GM21786 (cell line): Measurements from ENCODE around the gene VAPB.

ENCODE experiments used
- ATAC-seq: cut with Tn5 transposase; IDR thresholded peaks from one replicate; pipeline ENCODE4 v1.9.1; 2021; ENCODE audit not compliant: unreplicated experiment

The VAPB gene

DNA sequence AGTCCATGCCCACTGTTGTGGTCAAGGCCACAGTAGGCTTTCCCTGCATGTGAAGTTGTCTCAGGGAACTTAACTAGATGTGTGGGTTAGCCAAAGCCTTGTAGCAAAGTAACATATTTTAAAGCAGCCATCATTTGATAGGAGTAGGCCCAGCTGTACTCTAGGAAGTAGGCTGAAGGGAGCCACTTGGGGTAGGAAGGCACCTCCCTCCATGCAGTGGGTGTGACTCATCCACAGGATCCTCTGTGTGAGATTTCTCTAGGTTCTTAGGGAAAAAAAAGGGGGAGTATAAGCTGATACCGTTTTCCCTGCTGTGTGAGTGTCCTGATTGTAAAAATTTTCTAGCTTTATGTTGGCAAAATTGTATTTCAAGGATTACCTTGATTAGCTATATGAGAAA, 44.7 kb downstream of the VAPB start:
- no peak for ATAC-seq

DNA sequence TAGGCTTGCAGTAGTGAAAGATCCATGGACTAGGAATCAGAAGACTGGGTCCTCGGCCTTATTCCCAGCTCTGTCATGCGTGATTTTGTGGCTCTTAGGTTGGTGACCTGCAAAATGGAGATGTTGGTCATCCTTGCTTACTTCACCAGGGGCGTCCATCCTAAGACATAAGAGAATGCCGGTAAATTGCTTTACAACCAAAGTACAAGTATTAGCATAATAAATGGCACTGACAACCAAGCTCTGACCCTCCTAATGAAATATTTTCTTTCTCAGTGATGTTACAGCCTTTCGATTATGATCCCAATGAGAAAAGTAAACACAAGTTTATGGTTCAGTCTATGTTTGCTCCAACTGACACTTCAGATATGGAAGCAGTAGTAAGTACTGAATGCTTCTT, 45.3 kb downstream of the VAPB start:
- no peak for ATAC-seq

DNA sequence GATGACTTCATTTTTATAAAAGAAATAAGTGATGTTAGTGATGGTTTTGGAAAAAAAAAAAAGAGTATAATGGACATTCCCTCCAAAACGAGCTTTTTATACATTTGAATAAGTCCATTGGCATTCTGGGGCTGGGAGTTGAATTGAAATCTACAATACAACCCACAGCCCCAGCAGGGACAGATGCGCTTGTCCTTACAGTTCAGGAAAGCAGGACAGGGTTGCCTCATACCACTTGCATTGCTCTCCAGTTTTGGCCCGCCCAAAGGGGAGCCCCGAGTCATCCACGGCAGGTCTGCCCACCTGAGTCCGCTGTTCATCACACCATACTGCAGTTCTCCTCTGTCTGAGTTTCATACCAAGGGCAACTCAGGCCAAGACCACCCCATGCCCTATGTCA, 46.2 kb downstream of the VAPB start:
- ATAC-seq = no peak

- peak; percentile 48 for ATAC-seq
These were observed 48.0 kb downstream of the VAPB start for GRCh38 chr20:58436868-58437645.

- no peak for ATAC-seq
These were observed 50.2 kb downstream of the VAPB start for GRCh38 chr20:58438970-58439808.

GRCh38 chr20:58440021-58440767, 51.2 kb downstream of the VAPB start:
- ATAC-seq = no peak

DNA sequence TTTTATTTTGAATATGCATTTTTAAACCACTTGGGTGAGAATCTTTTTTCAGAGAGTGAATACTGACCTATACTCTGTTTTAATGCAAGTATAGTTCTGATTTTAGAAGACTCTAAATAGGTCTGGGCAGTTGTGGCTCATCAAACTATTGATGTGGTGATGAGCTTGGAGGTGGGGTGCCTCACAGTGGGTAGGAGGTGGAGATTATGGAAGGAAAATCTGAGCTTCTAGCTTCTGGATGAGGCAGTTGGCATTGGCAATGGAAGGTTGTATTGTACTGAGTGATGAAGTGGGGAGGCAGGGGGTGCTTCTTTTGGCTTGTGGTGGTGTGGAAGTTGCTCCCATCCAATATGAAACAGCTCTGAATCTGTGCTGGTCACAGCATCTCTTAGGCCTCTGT, 52.7 kb downstream of the VAPB start:
- ATAC-seq = no peak

GRCh38 chr20:58444746-58445255, 55.8 kb downstream of the VAPB start:
- no peak for ATAC-seq

DNA sequence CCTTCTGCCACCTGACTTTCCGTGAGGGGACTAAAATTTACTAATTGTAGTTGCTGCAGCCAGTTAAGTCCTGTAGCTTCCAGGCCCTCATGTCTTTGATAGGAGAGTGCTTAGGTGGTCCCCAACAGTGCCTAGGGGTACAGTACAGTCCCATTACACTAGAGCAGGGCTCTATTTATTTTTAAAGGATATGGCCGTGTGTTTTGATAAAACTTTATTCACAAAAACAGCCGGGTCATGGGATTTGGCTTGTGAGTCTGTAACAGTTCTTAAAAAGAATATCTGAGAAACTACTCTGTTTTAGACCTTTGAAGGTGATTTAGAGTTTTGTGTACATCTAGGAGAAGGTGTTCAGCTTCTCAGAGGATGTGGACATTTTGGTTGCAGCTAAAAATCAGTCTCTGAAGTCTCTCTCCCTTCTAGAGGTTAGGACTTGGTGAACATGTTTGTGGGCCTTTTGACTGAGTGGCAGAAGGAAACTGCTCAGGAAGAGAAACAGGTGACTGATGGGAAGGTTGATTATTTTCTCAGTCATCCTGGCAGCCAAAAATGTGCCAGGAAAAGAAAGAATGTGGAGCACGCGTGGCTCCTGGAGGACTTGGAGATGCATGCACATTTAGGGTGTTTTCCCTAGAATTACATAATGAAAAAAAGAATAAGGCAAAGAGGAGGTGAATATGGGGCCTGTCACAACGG, 57.4 kb downstream of the VAPB start:
- no peak for ATAC-seq

GRCh38 chr20:58446960-58447265, 57.9 kb downstream of the VAPB start:
- no peak for ATAC-seq

GRCh38 chr20:58447511-58448391, 58.7 kb downstream of the VAPB start:
- peak; percentile 58 for ATAC-seq

GRCh38 chr20:58448958-58449357, 59.9 kb downstream of the VAPB start:
- ATAC-seq = no peak

DNA sequence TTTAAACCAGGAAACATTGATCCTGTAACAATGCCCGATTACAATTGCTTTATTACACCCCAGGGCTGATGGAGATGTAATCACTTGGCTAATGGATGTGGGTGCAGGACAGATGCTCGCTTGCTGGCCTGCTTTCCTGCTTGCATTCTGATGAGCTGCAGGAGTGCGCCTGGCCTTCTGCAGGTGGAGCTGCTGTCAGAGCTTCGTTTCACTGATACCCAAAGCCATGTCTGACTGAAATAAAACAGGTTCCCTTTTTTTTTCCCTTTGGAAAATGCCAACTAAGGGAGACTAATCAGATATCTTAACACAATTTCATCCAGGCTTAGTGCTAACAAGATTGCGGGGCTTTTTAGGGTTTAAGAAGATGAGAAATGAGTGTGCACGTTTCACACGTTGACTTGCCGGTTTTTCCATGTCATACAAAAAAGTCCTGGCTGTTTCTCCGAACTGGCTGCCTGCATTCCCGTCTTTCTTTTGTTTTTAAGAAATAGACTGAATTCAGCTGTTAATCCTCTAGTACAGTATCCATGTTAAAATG, 60.7 kb downstream of the VAPB start:
- no peak for ATAC-seq

GRCh38 chr20:58450254-58450653, 61.2 kb downstream of the VAPB start:
- peak; percentile 59 for ATAC-seq

DNA sequence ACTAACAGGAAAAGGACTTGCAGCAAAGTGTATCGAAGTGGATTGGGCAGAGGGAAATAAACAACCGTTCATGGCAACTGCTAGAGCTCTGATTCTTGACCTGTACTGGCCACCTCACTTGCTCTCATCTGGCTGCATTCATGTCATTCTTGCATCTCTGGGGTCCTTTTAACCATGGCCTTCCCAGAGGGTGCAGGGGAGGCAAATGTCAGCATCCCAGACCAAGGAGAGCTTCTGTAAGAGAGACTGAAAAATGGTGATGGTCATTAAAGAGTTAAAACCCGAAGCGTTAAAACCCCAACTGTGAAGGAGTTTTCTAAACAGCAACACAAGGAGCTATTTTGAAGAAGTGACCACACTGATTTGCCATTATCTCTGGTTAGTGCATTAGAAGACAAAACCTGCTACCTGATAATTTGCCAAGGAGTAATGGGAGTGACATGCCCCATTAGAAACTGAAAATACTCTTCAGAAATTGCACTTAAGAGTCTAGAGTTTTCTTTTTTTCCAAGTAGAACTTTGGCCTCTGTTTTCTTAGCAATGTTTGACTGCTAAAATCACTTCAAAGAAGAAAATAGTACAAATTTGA, 63.7 kb downstream of the VAPB start:
- no peak for ATAC-seq

DNA sequence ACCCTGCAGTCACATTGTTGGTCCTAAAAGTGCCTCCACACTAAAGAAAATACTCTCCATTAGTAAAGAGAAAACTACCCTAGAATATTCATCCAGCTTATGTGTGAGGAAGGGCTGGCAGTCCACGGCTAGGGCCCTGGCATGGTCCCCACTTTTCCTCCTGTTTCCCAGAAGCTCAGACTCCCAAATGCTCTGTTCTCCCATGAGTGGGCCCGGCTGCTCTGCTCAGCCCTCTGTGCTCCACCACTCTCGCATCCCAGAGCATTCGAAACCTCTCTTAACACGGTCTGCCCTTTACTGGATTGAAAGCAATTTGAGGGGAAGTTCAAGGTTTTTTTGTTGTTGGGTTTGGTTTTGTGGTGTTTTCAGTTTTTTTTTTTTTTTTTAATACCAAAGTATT, 64.4 kb downstream of the VAPB start:
- no peak for ATAC-seq

GRCh38 chr20:58454460-58454859, 65.4 kb downstream of the VAPB start:
- no peak for ATAC-seq

GRCh38 chr20:58457083-58457695, 68.2 kb downstream of the VAPB start:
- no peak for ATAC-seq
